Activated CD8-positive, alpha-beta memory T cell treated with anti-CD3 and anti-CD28 coated beads, Interleukin-2, amount 50 U/mL, for 4 hours (primary cell): ENCODE data around the gene EVI5.
"Not testable (repeated sequence)": the region's sequence is repeated elsewhere in the genome, so short reads cannot be mapped to it uniquely, and the experiment has no call there.

Experiments used
- DNase-seq: peaks from one replicate; pipeline ENCODE4 v3.0.0-alpha.2; 2020

Gene EVI5

DNA sequence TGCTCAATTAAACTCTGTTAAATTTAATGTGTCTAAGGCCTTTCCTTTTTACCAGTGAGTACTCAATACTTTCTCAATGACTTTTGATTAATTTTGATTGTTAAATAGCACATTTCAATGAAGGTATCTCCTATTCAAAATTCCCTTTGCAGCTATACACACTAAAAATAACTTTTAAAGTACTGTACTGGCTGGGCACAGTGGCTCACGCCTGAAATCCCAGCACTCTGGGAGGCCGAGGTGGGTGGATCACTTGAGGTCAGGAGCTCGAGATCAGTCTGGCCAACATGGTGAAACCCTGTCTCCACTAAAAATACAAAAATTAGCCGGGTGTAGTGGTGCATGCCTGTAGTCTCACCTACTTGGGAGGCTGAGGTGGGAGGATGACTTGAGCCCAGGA is 38.7 kb downstream of the EVI5 start:
- not testable (repeated sequence) for DNase-seq

DNA sequence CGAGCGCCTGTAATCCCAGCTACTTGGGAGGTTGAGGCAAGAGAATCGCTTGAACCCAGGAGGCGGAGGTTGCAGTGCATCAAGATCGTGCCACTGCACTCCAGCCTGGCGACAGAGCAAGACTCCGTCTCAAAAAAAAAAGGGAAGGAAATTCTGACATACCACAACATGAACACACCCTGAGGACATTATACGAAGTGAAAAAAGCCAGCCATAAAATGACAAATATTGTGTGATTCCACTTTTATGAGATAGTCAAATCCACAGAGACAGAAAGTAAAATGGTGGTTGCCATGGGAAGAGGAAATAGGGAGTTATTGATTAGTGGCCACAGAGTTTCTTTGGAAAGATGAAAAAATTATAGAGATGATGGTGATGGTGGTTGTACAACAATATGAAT is 41.7 kb downstream of the EVI5 start:
- DNase-seq = no peak

DNA sequence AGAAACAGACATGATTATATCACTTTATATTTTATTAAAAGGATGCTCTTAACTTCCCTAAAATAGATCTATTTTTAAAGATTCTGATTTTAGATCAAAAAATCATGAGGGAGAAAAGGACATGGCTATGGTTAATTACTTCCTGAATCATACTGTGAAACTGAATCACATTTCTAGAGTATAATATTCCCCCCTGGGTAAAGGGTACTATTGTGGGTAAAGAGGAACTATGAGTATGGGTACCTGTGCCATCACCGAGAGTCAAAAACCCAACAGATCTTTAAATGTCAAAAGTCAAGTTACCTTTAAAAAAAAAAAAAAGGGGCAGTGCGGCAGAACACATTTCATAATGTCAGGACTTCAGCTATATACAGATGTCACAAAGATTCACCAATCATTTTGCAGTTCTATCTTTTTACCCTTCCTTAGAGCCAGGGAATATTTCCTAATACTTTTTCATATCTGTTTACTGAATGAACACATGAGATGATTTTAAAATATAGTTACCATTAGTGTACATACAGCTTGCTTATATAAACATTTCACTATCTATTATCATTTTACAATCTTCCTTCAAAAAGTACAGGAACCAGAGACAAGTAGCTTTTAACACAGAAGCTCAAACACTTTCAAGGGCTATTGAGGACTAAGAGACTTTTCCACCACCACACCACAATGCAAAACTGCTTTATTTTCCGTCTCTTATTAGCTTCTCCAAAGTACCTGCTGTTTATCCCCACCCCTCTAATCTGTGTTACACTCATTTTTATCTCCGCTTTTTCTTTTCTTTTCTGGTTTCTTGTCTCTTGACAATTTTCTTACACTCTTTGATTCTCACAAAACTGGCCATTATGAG is 45.0 kb downstream of the EVI5 start:
- DNase-seq = no peak

DNA sequence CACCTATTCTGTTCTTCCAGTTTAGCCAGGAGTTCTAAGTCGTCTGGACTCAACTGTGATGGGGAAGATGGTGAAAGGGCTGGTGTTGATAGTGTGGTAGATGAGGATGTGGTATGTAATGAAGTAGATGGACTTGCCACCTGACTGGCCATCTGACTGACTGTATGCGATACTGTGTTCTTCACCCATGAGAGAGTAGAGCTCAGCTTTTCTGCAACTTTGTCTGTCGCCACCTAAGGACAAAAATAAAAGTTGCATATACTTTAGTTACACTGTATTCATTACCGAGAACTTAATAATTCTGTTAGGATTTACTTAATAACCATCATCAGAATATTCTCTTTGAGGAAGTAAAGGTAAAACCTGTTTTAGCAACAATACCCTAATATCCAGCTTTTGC is 48.5 kb downstream of the EVI5 start:
- no peak for DNase-seq

- no peak for DNase-seq
These were observed 54.4 kb downstream of the EVI5 start for GRCh38 chr1:92730476-92730875.

- DNase-seq = no peak
These were observed 56.2 kb downstream of the EVI5 start for GRCh38 chr1:92728697-92729096.

- DNase-seq = not testable (repeated sequence)
These were observed 61.2 kb downstream of the EVI5 start for GRCh38 chr1:92723713-92724112.

DNA sequence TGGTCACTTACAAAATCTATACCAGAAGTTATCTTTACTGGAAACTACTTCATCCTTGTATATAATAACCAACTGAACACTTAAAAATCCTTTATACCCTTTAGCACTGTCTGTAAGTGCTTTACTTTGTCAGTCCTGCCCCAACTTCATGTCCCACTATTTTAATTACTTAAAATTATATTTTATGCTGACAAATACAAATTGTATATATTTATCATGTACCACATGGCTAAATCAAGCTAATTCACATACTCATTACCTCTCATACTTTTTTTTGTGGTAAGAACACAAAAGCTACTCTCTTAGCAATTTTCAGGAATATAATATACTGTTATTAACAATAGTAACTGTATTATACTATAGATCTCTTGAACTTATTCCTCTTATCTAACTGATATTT is 63.0 kb downstream of the EVI5 start:
- no peak for DNase-seq

- DNase-seq = not testable (repeated sequence)
These were observed 63.8 kb downstream of the EVI5 start for GRCh38 chr1:92721157-92721556.

GRCh38 chr1:92715476-92715951 is 69.4 kb downstream of the EVI5 start:
- DNase-seq = not testable (repeated sequence)

GRCh38 chr1:92713939-92714338 is 71.0 kb downstream of the EVI5 start:
- no peak for DNase-seq

DNA sequence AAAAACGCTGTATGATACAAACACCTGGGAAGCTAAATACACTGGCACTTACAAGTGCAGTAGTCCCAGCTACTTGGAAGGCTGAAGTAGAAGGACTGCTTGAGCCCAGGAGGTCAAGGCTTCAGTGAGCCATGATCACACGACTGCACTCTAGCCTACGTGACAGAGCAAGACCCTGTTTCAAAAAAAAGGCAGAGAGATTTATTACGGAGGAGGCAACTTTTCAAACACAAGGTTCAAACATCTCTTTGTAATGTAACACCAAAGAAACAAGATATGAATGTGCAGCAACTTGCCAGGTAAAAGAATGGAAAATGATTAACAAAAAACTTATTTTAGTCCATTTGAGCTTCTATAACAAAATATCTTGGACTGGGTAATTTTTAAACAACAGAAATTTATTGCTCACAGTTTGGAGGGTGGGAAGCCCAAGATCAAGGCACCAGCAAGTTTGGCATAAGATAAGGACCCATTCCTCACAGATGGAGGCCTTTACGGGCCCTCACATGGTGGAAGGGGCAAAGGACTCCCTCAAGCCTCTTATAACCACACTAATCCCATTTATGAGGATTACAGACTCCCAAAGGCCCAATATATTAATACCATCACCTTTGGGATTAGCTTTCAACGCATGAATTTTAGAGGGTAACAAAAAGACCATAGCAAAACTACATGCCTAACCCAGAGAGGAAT is 73.3 kb downstream of the EVI5 start:
- no peak for DNase-seq

- no peak for DNase-seq
These were observed 75.2 kb downstream of the EVI5 start for GRCh38 chr1:92709738-92710137.

DNA sequence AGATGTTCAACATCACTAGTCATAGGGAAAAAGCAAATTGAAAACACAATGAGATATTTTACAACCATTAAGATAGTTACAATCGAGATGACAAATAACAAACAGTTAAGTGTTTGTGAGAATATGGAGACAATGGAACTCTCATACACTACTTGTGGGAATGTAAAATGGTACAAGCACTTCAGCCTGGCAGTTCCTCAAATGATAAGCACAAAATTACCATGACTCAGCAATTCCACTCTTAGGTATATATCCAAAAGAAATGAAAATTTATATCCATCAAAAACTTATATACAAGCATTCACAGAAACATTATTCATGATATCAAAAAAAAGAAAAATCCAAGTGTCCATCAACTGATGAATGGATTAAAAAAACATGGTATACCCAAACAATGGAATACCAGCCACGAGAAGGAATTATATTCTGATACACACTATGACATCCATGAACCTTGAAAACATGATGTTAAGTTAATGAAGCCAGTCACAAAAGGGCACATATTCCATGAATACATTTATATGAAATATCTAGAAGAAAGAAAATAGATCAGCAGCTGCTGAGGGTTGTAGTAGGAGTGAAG is 76.4 kb downstream of the EVI5 start:
- no peak for DNase-seq

DNA sequence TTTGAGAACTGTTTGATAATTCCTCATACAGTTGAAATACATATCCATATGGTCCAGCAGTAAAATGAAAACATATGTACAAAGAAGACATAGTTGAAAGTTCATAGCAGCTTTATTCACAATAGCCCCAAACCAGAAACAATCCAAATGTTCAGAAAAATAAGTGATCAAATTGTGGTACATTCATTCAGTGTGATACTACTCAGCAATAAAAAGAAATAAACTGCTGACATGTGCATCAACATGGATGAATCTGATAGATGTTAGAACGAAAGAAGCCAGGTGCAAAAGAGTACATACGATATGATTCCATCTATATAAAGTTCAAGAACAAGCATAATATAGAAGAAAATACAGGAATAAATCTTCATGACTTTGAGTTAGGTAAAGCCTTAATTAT is 77.2 kb downstream of the EVI5 start:
- DNase-seq = no peak

DNA sequence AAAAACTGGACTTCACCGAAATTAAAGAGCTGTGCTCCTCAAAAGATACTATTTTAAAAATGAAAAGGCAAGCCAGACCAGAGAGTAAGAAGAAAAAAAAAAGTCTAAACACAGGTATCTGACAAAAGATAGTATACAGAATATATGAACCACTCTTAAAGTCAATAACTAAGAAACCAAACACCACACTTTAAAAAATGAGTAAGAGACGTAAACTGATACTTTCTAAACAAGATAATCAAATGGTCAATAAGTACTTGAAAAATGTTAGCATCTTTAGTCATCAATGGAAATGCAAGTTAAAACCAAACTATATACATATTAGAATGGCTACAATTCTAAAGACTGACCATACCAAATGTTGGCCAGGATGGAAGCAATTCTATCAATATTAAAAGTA is 77.6 kb downstream of the EVI5 start:
- DNase-seq = no peak

- DNase-seq = no peak
These were observed 79.5 kb downstream of the EVI5 start for GRCh38 chr1:92705446-92705845.

- no peak for DNase-seq
These were observed 83.8 kb downstream of the EVI5 start for GRCh38 chr1:92701147-92701546.

DNA sequence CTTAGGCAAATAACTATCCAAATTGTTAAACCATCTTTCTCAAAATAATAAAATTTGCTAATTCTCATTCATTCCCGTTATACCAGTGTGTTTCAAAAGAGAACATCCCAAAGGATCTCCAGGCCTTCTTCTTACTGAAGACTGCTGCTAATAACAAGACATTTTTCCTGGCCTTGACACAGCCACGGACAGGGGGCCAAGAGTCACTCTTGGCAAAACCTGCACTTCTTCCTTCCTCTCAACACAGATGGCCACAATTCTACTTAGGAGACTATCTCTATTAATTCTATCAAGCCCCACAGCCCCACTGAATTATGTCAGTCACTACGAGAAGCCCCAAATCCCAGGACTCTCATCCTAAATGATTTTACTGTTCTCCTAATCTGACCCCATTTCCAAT is 86.0 kb downstream of the EVI5 start:
- DNase-seq = no peak

- no peak for DNase-seq
These were observed 89.8 kb downstream of the EVI5 start for GRCh38 chr1:92695104-92695503.

- DNase-seq = no peak
These were observed 93.0 kb downstream of the EVI5 start for GRCh38 chr1:92691925-92692324.

DNA sequence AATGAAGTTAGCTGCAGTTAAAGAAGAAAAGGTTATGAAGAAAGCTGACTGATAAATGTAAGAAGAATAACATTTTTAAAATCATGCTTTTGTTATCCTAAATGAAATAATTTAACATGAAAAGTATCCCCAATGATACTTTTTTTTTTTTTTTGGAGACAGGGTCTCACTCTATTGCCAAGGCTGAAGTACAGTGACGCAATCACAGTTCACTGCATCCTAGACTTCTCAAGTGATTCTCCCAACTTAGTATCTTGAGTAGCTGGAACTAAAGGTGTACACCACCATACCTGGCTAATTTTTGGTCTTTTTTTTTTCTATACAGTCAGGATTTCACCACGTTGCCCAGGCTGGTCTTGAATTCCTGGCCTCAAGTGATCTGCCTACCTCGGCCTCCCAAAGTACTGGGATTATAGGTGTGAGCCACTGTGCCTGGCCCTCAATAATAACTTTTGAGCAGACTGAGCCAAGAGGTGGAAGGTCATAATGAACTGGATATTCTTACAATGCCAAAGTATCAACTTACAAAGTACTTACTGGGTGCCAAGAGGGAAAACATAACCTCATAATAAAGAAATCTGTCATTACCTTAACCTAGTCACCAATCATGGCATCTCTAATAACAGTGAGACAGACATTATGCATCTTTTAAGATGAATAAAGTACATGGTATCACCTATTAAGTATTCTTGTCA is 94.5 kb downstream of the EVI5 start:
- no peak for DNase-seq

DNA sequence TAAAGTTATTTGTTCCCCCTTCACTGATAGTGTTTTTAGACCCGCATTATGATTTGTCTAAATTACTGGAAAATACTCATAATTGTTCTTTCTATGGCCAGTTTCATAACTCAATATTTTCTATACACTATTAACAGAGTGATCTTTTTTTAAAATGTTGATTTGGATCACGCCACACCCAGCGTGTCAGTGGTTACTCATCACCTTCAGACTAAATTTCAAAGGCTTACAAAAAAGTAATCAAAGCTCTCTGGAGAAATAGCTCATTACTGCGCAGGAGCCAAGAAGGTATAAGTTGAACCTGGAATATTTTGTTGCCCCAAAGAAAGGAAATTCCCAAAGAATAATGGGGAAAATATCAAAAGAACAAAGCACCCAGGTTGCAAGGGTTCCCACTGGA is 104.9 kb downstream of the EVI5 start:
- DNase-seq = no peak
